Transverse colon (tissue), 4 donors: ENCODE measurements around the gene EML3. TPM values are rescaled to one million over a fixed set of nuclear protein-coding genes. Genes with fewer than 3 reads are reported as not detected.
"Not testable (repeated sequence)": the region's sequence is repeated elsewhere in the genome, so short reads cannot be mapped to it uniquely, and the experiment has no call there.

ENCODE experiments used
- DNase-seq: peaks from one replicate; pipeline ENCODE4 v3.0.0-alpha.2; 2019
- H3K27ac ChIP-seq, 4 donors: fragments of 200-600 bp; sonication (generic); 2 replicates each; pipeline ENCODE4 v1.5.1; 2016 to 2018; ENCODE audit warnings: inconsistent platforms in 4 of 4
- H3K27me3 ChIP-seq: fragments of 200-600 bp; sonication (generic); 2 replicates; pipeline ENCODE4 v1.5.1; 2017; ENCODE audit warnings: inconsistent platforms
- H3K36me3 ChIP-seq, 4 donors: fragments of 200-600 bp; sonication (generic); 2 replicates each; pipeline ENCODE4 v1.5.1; 2017 to 2019; ENCODE audit warnings: inconsistent platforms in 4 of 4
- H3K4me1 ChIP-seq, 4 donors: fragments of 200-600 bp; sonication (generic); 2 replicates each; pipeline ENCODE4 v1.5.1; 2017 to 2020; ENCODE audit warnings: inconsistent platforms in 4 of 4
- H3K4me3 ChIP-seq, 4 donors: fragments of 200-600 bp; sonication (generic); 1 replicate in 1 of 4; 2 replicates in 3 of 4; pipeline versions ENCODE4 v1.5.1 to v1.6.1; 2017 to 2019; ENCODE audit warnings: inconsistent platforms in 4 of 4
- H3K9me3 ChIP-seq, 2 donors: fragments of 200-600 bp; sonication (generic); 2 replicates each; pipeline ENCODE4 v1.5.1; 2017 to 2019; ENCODE audit warnings: inconsistent platforms in 2 of 2
- EP300 ChIP-seq: sonication (generic); formaldehyde crosslinking; IDR thresholded peaks from one replicate; pipeline ENCODE4 v1.6.1; 2017; ENCODE audit warnings: antibody characterized with exemption, low read depth
- POLR2A ChIP-seq: fragments of 450-650 bp; IDR thresholded peaks from one replicate; pipeline ENCODE4 v1.6.1; 2016; ENCODE audit warnings: antibody characterized with exemption, mild to moderate bottlenecking, moderate library complexity
- POLR2AphosphoS5 ChIP-seq, 3 donors: sonication (generic); formaldehyde crosslinking; IDR thresholded peaks; one replicate each; pipeline ENCODE4 v1.6.1; 2016; ENCODE audit warnings: antibody characterized with exemption in 3 of 3
- WGBS, 2 donors: methylation state at CpG; one replicate each; pipeline ENCODE4 v1.1.5; 2018; ENCODE audit warnings: low coverage in 1 of 2; 5-methylcytosine and 5-hydroxymethylcytosine counted together
- in situ Hi-C, 4 donors: fragments of 200-750 bp; cut with MboI; loops; one replicate each; pipeline versions ENCODE4 v1.15.0 to v1.15.1; 2017; ENCODE audit warnings: low sequenced_read_pairs in 3 of 4, low pct_ligation_motif_present in 1 of 4, low pct_unique_long_range_greater_than_20kb in 1 of 4
- intact Hi-C: fragments of 100-400 bp; cut with DNase I; formaldehyde crosslinking; loops from one replicate; pipeline ENCODE4 v1.15.1; 2023; ENCODE audit warnings: low total_unique reads
- total RNA-seq, 4 donors: library from RNA; depleted of rRNA; stranded (reverse); fragments of >200 nt; gene quantifications; one replicate each; pipeline ENCODE4 v1.1.0, GENCODE V29; 2016
- TF ChIP-seq, protein P1 (sequence below), 5 experiments: fragments of 200-600 bp in 3 of 5; fragments of 450-650 bp in 2 of 5; sonication (generic) in 3 of 5; IDR thresholded peaks; 1 replicate in 2 of 5; 2 replicates in 3 of 5; pipeline ENCODE4 v1.5.1; 2016 to 2017; ENCODE audit warnings: antibody characterized with exemption in 5 of 5, inconsistent platforms in 3 of 5, mild to moderate bottlenecking in 2 of 5, moderate library complexity in 1 of 5

Gene EML3
- total RNA-seq, 4 donors from 2014 or later, result 35.0 to 61.1 (median 44.9) TPM

DNA sequence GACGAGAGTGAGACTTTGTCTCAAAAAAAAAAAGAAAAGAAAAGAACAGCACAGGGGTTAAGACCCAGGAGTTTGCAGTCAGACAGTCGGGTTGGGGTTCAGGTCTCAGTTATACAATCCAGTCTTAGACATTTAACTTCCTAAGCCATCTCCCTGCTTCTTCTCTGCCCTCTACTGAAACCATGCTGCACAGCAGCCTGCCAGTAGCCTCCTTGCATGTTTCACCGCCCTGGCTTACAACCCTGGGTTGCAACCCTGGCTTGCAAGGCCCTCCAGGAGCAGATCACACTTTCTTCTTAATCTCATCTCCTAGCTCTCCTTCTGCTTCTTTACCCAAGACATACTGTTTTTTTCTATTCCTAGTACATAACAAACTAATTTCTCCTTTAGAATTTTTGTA is 15.1 kb upstream of the EML3 start:
- in situ Hi-C loops (no loop called here), intact Hi-C loops (no loop called here)
- TF ChIP-seq EP300 (no peak), POLR2AphosphoS5 (IDR thresholded peaks at IDR 0.05) (no peak), POLR2A (no peak)
- TF ChIP-seq, protein P1, sequence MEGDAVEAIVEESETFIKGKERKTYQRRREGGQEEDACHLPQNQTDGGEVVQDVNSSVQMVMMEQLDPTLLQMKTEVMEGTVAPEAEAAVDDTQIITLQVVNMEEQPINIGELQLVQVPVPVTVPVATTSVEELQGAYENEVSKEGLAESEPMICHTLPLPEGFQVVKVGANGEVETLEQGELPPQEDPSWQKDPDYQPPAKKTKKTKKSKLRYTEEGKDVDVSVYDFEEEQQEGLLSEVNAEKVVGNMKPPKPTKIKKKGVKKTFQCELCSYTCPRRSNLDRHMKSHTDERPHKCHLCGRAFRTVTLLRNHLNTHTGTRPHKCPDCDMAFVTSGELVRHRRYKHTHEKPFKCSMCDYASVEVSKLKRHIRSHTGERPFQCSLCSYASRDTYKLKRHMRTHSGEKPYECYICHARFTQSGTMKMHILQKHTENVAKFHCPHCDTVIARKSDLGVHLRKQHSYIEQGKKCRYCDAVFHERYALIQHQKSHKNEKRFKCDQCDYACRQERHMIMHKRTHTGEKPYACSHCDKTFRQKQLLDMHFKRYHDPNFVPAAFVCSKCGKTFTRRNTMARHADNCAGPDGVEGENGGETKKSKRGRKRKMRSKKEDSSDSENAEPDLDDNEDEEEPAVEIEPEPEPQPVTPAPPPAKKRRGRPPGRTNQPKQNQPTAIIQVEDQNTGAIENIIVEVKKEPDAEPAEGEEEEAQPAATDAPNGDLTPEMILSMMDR (IDR thresholded peaks at IDR 0.05), result no peak
- H3K27me3 ChIP-seq, result no peaks in the 10 kb centered on the region
- peaks cover 0 to 69% (median 32%) of the 10 kb centered on the region in 4 donors for H3K36me3 ChIP-seq
- no peak overlapping the region for H3K4me3 ChIP-seq
- DNase-seq, result no peak
- H3K9me3 ChIP-seq, result no peaks in the 10 kb centered on the region
- H3K4me1 ChIP-seq, result no peaks in the 10 kb centered on the region
- WGBS, 2 donors, result 81 to 87% methylated on average over 3 of the region's 3 CpGs
- H3K27ac ChIP-seq, result no peak overlapping the region

DNA sequence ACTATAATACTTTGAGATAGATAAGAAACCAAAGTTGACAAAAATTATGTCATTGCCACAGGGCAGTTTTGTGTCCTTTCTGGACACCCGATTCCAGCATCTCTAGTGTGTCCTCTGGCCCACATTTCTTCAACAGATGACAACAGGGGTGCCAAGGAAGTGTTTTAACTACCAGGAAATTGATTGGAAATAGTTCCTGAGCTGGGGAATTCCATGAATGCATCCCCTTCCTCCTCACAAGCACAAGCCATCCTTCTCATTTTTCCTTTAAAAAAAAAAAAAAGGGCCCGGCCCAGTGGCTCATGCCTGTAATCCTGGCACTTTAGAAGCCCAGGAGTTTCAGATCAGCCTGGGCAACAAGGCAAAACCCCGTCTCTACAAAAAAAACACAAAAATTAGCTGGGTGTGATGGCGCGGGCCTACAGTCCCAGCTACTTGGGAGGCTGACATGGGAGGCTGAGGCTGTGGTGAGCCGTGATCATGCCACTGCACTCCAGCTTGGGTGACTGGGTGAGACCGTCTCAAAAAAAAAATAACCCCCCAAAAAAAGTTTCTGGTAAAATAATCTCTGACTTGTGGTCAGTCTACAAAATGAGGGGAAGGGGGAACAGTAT is 10.0 kb upstream of the EML3 start:
- H3K9me3 ChIP-seq, result no peaks in the 10 kb centered on the region
- TF ChIP-seq POLR2AphosphoS5 (IDR thresholded peaks at IDR 0.05) (no peak), EP300 (no peak), POLR2A (no peak)
- TF ChIP-seq, protein P1 (IDR thresholded peaks at IDR 0.05), result no peak
- in situ Hi-C loops, result no loop called here

DNA sequence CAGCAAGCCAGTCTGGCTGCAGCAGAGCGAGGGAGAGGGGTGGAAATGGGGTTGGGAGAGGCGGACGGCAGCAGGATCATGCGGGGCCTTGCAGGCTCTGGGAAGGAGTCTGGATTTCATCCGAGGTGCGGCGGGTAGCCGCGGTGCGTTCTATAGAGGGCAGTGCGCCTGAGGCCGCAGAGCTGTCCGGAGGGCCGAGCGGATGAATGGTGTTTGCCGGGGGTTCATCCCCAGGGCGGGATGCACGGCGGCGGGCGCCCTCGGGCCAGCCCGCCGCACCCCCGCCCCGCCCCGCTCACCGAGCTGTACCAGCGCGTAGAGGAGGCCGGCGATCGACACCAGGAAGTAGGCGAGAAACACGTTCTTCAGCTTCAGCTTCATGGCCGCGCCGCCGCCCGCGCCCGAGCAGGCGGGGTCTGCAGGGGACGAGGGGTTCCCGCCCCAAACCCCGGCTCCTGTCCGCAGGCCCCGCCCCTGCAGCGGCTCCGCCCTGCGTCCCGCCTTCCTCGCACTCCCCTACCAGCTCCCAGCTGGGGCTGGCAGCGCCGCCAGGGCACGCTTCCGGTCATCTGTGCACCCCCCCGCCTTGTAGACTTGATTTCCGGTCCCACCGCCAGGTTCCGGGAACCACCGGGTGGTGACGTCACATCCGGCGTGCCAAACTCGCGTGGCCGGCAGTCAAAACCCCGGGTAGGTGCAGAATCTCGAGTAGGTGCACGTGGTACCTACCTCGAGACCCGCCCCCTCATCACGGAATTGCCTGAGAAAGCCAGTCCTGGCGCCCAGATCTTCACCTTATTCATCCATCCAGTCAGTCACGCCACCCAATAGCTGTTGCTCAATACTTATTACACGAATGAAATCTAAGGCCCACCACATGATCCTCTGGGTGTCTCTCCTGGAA is 9.2 kb upstream of the EML3 start, which contains the start of gene B3GAT3:
B3GAT3 (minus strand) TSS at position 420 of the 904 bp plus-strand sequence; CDS start at position 381, 39 bp downstream.
- peak; percentile 84 for TF ChIP-seq POLR2A
- TF ChIP-seq POLR2AphosphoS5 (IDR thresholded peaks at IDR 0.05), result peak; percentile 88 to 95 (median 93)
- TF ChIP-seq EP300, result peak; percentile 91
- TF ChIP-seq, protein P1 (IDR thresholded peaks at IDR 0.05), result peak in 1 of 5 experiments; percentile 50
- Histone ChIP-seq H3K4me3 (peak within 1 kb of the TSS; percentile 52 to 82 (median 59)), H3K4me1 (peaks cover 12 to 17% (median 14%) of the 10 kb centered on the region in 4 donors), H3K36me3 (peaks cover 0 to 12% (median 5%) of the 10 kb centered on the region in 4 donors), H3K27ac (peak within 1 kb of the TSS; percentile 88 to 96 (median 90)), H3K9me3 (no peaks in the 10 kb centered on the region), H3K27me3 (no peaks in the 10 kb centered on the region)
- WGBS, 2 donors, result 0 to 1% methylated on average over 4 to 46 of the region's 77 CpGs
- intact Hi-C loops (no loop called here), in situ Hi-C loops (no loop called here)
- DNase-seq, result peak; percentile 99

More for the DNA sequence above, 10.0 kb upstream of the EML3 start:
- 87 to 94% methylated on average over 7 of the region's 7 CpGs for WGBS, 2 donors
- Histone ChIP-seq H3K4me3 (peak overlapping the region in 3 of 4 donors; percentile 52 to 82 (median 54)), H3K36me3 (peaks cover 0 to 19% (median 5%) of the 10 kb centered on the region in 4 donors), H3K4me1 (peaks cover 12 to 17% (median 14%) of the 10 kb centered on the region in 4 donors), H3K27me3 (no peaks in the 10 kb centered on the region), H3K27ac (peak overlapping the region; percentile 88 to 96 (median 90))
- no peak for DNase-seq
- intact Hi-C loops, result no loop called here

DNA sequence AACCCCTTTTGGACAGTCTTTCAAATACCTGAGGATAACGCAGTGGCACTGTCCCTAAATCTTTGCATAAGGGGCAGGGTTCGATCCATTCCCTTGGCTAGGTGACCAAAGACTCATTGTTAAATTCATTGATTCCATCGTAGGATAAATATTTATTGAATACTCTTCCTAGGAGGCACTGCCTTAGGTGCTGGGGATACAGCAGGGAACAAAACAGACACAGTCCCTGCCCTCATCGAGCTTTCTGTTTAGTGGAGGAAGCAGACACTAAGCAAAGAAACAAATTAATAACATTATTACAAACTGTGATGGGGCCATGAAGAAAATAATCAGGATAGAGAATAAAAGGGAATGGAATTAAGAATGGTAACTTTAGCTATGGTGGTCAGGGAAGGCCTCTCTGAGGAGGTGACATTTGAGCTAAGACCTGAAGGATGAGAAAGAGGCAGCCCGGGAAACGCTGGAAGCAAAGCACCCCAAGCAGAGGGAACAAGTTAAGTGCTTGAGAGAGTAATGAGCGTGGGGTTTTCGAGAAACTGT is 8.5 kb upstream of the EML3 start:
- 13 to 27% methylated on average over 6 to 8 of the region's 8 CpGs for WGBS, 2 donors
- intact Hi-C loops, result no loop called here
- in situ Hi-C loops, result no loop called here
- peak overlapping the region; percentile 52 to 82 (median 59) for H3K4me3 ChIP-seq
- peak overlapping the region; percentile 88 to 96 (median 90) for H3K27ac ChIP-seq
- peaks cover 12 to 17% (median 14%) of the 10 kb centered on the region in 4 donors for H3K4me1 ChIP-seq
- no peaks in the 10 kb centered on the region for H3K9me3 ChIP-seq
- TF ChIP-seq POLR2A (no peak), EP300 (no peak)
- H3K36me3 ChIP-seq, result peaks cover 0 to 5% (median 2%) of the 10 kb centered on the region in 4 donors
- H3K27me3 ChIP-seq, result no peaks in the 10 kb centered on the region
- no peak for DNase-seq

DNA sequence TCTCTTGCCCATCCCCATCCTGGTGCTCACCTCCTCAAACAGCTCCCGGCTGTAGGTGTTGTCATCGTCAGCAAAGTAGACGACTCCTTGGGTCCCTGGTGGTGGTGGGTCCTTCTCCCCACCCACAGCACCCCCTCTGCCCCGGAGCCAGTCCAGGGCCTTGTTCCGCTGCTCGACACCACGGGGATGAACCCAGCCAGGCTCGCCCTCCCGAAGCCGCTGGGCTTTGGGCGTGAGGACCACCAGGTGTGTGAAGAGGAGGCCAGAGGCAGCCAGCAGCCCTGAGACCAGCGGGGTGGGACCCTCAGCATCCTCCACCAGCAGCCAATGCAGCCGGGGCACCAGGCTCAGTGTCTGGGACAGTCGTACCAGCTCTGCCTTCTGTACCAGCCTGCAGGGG is 4.4 kb upstream of the EML3 start:
- in situ Hi-C loops, H3K9me3 ChIP-seq, DNase-seq, H3K4me3 ChIP-seq, H3K36me3 ChIP-seq, H3K27ac ChIP-seq, intact Hi-C loops, H3K27me3 ChIP-seq: not testable (repeated sequence)
- 96% methylated on average over 14 of the region's 14 CpGs; no CpG with 5 or more reads in 1 of the 2 donors for WGBS, 2 donors
- peaks cover 16 to 28% (median 20%) of the 10 kb centered on the region in 4 donors for H3K4me1 ChIP-seq
